Activated T-helper 1 cell treated with anti-CD3 and anti-CD28 coated beads, Interleukin-12 subunit alpha, Interleukin-12 subunit beta, Interleukin-2, Interleukin-4 antibody, amounts not matched to agents 30 ng/mL and 10 ng/mL and 1 ng/mL, durations not matched to agents 14 hours and 24 hours and 36 hours (primary cell): ENCODE results near the gene ZNF367. TPM values are rescaled to one million over a fixed set of nuclear protein-coding genes. Genes with fewer than 3 reads are reported as not detected.
A peak's percentile ranks its signal among the peaks of the same experiment; 100 is the strongest.
"Not testable (repeated sequence)": the region's sequence is repeated elsewhere in the genome, so short reads cannot be mapped to it uniquely, and the experiment has no call there.

Experiments
- DNase-seq: peaks from one replicate; pipeline ENCODE4 v3.0.0; 2021; ENCODE audit warnings: low spot score
- H3K27ac Mint-ChIP-seq: one replicate; pipeline ENCODE4 v1.8.0; 2021; ENCODE audit warnings: mild to moderate bottlenecking, mixed read lengths
- H3K27me3 Mint-ChIP-seq: one replicate; pipeline ENCODE4 v1.8.0; 2022; ENCODE audit warnings: mild to moderate bottlenecking, moderate library complexity, mixed read lengths; ENCODE audit not compliant: insufficient read depth
- H3K36me3 Mint-ChIP-seq: one replicate; pipeline ENCODE4 v1.8.0; 2021; ENCODE audit warnings: low read depth, mixed read lengths
- H3K4me1 Mint-ChIP-seq: one replicate; pipeline ENCODE4 v1.8.0; 2021; ENCODE audit warnings: low read depth, mixed read lengths
- H3K4me3 Mint-ChIP-seq: one replicate; pipeline ENCODE4 v1.8.0; 2021; ENCODE audit warnings: mild to moderate bottlenecking, moderate library complexity, mixed read lengths
- H3K9me3 Mint-ChIP-seq: one replicate; pipeline ENCODE4 v1.8.0; 2021; ENCODE audit warnings: mixed read lengths
- intact Hi-C: fragments of 100-400 bp; cut with micrococcal nuclease; formaldehyde crosslinking; loops from one replicate; pipeline ENCODE4 v1.15.1; 2024
- total RNA-seq: library from RNA; stranded (reverse); gene quantifications from 2 replicates; pipeline ENCODE4 v1.2.3, GENCODE V29; 2022

ZNF367 gene
- total RNA-seq, 1 donor from 2014 or later: 21.8 TPM

DNA sequence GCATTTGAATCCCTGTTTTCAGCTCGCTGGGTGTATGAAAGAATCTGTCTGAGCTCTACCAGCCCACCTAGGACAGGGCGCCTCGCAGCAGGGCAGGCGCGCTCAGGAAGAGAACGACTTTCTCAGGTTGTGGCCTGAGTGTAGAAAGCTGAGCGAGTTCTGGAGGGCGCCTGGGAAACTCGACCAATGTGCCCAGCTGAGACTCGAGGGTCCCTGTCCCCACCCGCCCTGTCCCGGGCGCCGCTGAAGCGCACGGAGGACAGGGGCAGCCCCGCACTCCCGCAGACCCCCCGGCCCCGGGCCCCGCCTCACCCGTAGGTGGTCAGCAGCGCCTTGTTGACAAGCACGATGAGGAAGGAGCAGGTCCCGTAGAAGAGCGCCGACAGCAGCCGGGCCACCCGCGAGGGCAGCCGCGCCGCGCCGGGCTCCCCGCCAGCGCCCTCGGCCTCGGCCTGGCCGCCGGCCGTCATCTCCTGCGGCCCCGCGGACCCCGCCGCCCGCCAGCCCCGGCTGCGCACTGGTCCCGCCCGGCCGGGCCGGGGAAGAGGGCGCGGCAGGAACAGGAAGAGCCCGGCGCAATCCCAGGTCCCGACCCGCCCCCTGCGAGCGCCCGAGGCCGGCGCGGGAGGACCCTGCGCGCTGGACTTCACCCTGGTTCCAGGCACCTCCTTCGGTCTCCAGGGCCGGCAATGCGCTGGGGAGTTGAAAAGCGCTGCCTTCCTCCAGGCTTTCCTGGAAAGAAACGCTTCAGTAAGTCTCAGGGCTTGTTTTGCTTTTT lies 34.8 kb downstream of the ZNF367 start, which contains the start of gene SLC35D2:
SLC35D2 (minus strand) TSS at position 547 of the 778 bp plus-strand sequence; CDS start at position 470, 77 bp downstream.
- H3K4me1 Mint-ChIP-seq: peaks cover 38% of the 10 kb centered on the region
- H3K4me3 Mint-ChIP-seq: peak within 1 kb of the TSS; percentile 80
- H3K9me3 Mint-ChIP-seq: no peaks in the 10 kb centered on the region
- H3K36me3 Mint-ChIP-seq: peaks cover 36% of the 10 kb centered on the region
- H3K27me3 Mint-ChIP-seq: no peaks in the 10 kb centered on the region
- peak within 1 kb of the TSS; percentile 19 for H3K27ac Mint-ChIP-seq
- intact Hi-C loops: loop anchor here (2.0 kb wide), 1 partner anchor 37 kb away; no protein-coding TSS in a partner anchor
- no peak for DNase-seq

DNA sequence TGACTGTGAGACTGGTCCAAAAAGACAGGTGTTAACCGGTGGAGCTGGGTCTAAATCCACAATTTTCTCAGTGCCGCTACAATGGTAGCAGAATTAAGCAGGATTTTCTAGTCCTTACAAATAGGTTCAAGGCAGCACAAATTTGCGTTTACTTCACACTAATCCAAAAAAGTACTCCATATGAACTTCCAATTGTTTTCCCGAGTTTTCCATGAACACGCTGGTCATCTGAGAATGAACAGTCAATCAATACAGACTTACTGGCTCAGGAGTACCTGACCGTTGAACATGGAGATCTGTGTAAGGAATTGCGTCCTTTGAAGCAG lies 35.4 kb downstream of the ZNF367 start:
- intact Hi-C loops: loop anchor here (2.0 kb wide), 1 partner anchor 38 kb away; no protein-coding TSS in a partner anchor
- H3K27ac Mint-ChIP-seq: no peak overlapping the region
- H3K4me3 Mint-ChIP-seq: peak overlapping the region; percentile 80
- H3K36me3 Mint-ChIP-seq: peaks cover 33% of the 10 kb centered on the region
- no peaks in the 10 kb centered on the region for H3K9me3 Mint-ChIP-seq
- H3K27me3 Mint-ChIP-seq: no peaks in the 10 kb centered on the region
- peaks cover 38% of the 10 kb centered on the region for H3K4me1 Mint-ChIP-seq
- no peak for DNase-seq

DNA sequence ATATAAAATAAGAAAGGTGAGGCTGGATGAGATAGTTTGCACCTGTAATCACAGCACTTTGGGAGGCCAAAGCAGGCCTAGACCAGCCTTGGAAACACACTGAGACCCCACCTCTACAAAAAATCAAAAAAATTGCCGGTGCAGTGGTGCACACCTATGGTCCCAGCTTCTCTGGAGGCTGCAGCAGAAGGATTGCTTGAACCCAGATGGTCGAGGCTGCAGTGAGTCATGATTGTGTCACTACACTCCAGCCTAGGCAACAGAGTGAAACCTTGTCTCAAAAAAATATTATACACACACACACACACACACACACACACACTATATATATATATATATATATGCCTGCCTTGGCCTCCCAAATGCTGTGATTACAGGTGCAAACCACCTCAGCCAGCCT lies 36.0 kb downstream of the ZNF367 start:
- DNase-seq: no peak
- H3K4me3 Mint-ChIP-seq: no peak overlapping the region
- peaks cover 38% of the 10 kb centered on the region for H3K4me1 Mint-ChIP-seq
- H3K27me3 Mint-ChIP-seq: no peaks in the 10 kb centered on the region
- intact Hi-C loops: loop anchor here (2.0 kb wide), 1 partner anchor 39 kb away; no protein-coding TSS in a partner anchor
- H3K36me3 Mint-ChIP-seq: peaks cover 28% of the 10 kb centered on the region
- no peak overlapping the region for H3K27ac Mint-ChIP-seq
- no peaks in the 10 kb centered on the region for H3K9me3 Mint-ChIP-seq

DNA sequence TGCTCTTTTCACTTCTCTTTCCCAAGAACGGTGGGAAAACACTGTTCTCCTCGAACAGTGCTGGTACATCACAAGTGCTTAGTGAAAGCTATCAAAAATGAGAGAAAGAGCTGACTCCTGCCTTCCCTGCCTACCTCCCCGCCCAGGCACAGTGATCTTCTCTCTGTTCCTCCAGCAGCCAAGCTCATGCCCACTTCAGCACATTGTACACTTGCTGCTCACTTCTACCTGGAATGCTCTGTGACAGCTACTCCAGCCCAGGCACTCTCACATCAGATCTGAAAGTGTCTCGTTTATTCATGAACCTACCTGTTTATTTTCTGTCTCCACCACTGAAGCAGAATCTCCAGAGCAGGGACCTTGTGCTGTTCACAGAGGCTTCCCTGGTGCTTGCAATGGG lies 36.5 kb downstream of the ZNF367 start:
- Mint-ChIP-seq H3K4me1 (peaks cover 36% of the 10 kb centered on the region), H3K4me3 (no peak overlapping the region), H3K9me3 (no peaks in the 10 kb centered on the region), H3K36me3 (peaks cover 24% of the 10 kb centered on the region), H3K27me3 (no peaks in the 10 kb centered on the region), H3K27ac (no peak overlapping the region)
- DNase-seq: no peak
- intact Hi-C loops: loop anchor here (2.0 kb wide), 1 partner anchor 39 kb away; no protein-coding TSS in a partner anchor

DNA sequence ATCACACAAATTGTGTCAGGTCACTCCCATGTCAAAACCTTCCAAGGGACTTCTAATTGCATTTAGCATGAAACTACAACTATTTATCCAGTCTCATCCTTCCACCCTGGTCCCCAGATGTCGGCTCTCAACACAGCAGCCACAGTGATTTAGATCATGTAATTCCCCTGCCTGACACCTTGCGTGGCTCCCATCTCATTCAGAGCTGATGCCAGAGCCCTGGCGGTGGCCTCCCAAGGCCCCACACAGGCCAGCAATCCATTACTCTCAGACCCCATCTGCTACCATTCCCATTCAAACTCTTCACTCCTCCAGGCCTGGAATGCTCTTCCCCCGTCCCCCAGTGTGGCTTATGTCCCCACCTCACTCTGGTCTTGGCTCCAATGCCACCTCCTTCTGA lies 37.0 kb downstream of the ZNF367 start:
- H3K27ac Mint-ChIP-seq: no peak overlapping the region
- intact Hi-C loops: no loop called here
- DNase-seq: no peak
- H3K4me3 Mint-ChIP-seq: no peak overlapping the region
- no peaks in the 10 kb centered on the region for H3K27me3 Mint-ChIP-seq
- H3K4me1 Mint-ChIP-seq: peaks cover 31% of the 10 kb centered on the region
- no peaks in the 10 kb centered on the region for H3K9me3 Mint-ChIP-seq
- peaks cover 20% of the 10 kb centered on the region for H3K36me3 Mint-ChIP-seq

DNA sequence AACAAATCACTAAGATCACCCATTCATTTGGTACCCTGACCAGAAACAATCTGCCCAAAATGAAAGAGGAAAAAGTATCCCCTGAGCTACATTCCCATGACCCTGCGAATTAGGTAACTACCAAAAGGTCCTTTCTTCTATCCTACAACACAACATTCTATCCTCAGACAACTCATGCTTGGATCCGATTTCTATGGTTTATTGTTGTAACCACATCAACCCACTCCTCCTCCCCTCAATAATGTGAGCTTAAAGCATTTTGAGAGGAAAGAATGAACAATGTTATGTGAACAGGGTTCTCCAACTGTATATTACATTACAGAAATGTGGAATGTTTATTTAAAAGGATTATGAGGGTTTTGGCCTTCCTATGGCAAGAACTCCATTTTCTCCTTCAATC lies 38.7 kb downstream of the ZNF367 start:
- DNase-seq: no peak
- H3K4me1 Mint-ChIP-seq: peaks cover 24% of the 10 kb centered on the region
- H3K36me3 Mint-ChIP-seq: peaks cover 15% of the 10 kb centered on the region
- H3K27me3 Mint-ChIP-seq: no peaks in the 10 kb centered on the region
- no peak overlapping the region for H3K27ac Mint-ChIP-seq
- H3K9me3 Mint-ChIP-seq: no peaks in the 10 kb centered on the region
- intact Hi-C loops: no loop called here
- H3K4me3 Mint-ChIP-seq: no peak overlapping the region

DNA sequence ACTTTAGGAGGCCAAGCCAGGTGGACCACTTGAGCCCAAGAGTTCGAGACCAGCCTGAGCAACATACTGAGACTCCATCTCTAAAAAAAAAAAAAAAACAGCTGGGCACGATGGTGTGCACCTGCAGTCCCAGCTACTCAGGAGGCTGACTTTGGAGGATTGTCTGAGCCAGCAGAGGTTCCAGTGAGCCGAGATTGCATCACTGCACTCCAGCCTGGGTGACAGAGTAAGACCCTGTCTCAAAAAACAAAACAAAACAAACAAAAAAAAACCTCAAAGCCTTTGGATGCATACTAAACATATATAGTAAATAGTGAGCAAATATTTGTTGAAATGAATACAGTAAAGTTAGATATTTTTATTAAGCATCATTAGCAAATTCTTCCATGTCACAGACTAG lies 40.0 kb downstream of the ZNF367 start:
- no peak overlapping the region for H3K4me3 Mint-ChIP-seq
- H3K36me3 Mint-ChIP-seq: peaks cover 15% of the 10 kb centered on the region
- H3K27me3 Mint-ChIP-seq: no peaks in the 10 kb centered on the region
- peaks cover 18% of the 10 kb centered on the region for H3K4me1 Mint-ChIP-seq
- intact Hi-C loops: no loop called here
- DNase-seq: no peak
- H3K27ac Mint-ChIP-seq: no peak overlapping the region
- no peaks in the 10 kb centered on the region for H3K9me3 Mint-ChIP-seq

DNA sequence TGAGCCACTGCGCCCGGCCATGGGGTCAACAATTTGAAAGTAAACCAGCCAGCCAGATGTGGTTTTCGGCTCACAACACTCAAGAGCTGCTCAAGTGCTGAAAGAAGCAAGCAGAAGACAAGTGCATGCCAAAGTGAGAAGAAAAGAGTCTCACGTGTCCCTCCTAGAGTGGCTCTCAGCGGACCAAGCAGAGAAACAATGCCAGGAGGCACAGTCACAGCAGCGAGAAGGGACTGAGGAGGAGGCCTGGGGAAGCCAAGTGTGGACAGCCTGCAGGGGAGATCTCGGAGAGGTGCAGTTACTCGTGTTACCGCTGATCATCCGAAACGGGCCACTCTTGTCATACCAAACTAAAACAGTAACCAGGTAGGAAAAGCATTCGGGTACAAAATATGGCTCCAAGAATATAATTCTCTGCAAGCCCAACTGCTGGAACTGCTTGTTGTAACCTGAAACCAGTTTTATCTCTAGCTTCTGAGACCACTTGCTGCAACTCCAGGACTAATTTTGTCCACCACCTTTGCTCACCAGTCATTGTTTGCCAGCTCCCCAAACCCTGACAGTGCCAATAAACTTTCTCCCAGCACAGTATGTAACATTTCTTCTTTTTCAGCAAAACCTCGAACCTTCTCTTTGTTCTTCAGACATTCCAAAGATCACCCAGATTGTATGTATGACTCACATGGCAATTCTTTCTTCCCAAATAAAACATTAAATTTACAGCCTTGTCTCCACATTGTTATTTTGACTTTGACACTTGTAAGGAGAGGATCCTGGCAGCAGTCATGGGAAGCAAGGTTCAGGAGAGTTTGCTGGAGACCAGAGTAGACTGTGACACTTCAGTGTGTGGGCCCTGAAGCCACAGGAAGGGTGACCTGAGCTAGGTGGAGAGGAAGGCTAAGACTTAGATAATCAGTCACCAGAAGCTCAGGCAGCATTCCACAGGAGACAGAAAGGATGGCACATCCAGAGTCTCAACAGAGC lies 41.0 kb downstream of the ZNF367 start:
- H3K9me3 Mint-ChIP-seq: no peaks in the 10 kb centered on the region
- no peaks in the 10 kb centered on the region for H3K27me3 Mint-ChIP-seq
- no peak overlapping the region for H3K4me3 Mint-ChIP-seq
- H3K4me1 Mint-ChIP-seq: peaks cover 18% of the 10 kb centered on the region
- H3K27ac Mint-ChIP-seq: no peak overlapping the region
- intact Hi-C loops: no loop called here
- DNase-seq: no peak
- peaks cover 12% of the 10 kb centered on the region for H3K36me3 Mint-ChIP-seq

DNA sequence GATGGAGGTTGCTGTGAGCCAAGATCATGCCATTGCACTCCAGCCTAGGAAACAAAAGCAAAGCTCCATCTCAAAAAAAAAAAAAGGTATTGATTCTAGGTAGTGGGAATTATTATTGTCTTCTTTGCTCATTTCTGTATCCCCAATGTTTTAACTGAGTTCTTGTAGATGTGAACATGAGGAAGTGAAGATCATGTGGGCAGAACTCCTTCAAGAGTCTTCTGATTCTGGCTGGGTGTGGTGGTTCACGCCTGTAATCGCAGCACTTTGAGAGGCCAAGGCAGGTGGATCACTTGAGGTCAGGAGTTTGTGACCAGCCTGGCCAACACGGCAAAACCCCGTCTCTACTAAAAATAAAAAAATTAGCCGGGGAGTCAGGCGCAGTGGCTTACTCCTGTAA lies 42.7 kb downstream of the ZNF367 start:
- H3K36me3 Mint-ChIP-seq, H3K27me3 Mint-ChIP-seq, DNase-seq, H3K4me3 Mint-ChIP-seq, H3K27ac Mint-ChIP-seq, intact Hi-C loops, H3K4me1 Mint-ChIP-seq, H3K9me3 Mint-ChIP-seq: not testable (repeated sequence)

DNA sequence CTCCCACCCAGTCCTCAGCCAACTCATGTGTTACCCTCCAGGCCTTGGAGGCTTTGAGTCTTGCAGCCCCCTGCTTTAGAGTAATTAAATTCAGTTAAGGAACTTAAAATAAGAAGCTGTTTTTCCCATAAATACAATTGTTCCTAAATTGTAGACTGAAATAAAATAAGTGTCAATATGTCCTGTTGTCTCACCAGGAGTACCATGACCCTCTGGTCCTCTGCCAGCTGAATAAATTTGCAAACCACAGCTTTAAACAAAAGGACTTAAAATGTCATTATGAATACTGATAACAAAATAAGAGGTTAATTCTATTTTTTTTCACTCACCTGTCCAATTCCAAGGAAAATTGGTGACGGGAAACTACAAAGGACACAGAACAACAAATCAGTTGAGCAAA lies 50.2 kb downstream of the ZNF367 start:
- no peaks in the 10 kb centered on the region for H3K27me3 Mint-ChIP-seq
- H3K36me3 Mint-ChIP-seq: peaks cover 2% of the 10 kb centered on the region
- no peak overlapping the region for H3K27ac Mint-ChIP-seq
- no peak for DNase-seq
- no peaks in the 10 kb centered on the region for H3K9me3 Mint-ChIP-seq
- no peaks in the 10 kb centered on the region for H3K4me1 Mint-ChIP-seq
- intact Hi-C loops: no loop called here
- H3K4me3 Mint-ChIP-seq: no peak overlapping the region

DNA sequence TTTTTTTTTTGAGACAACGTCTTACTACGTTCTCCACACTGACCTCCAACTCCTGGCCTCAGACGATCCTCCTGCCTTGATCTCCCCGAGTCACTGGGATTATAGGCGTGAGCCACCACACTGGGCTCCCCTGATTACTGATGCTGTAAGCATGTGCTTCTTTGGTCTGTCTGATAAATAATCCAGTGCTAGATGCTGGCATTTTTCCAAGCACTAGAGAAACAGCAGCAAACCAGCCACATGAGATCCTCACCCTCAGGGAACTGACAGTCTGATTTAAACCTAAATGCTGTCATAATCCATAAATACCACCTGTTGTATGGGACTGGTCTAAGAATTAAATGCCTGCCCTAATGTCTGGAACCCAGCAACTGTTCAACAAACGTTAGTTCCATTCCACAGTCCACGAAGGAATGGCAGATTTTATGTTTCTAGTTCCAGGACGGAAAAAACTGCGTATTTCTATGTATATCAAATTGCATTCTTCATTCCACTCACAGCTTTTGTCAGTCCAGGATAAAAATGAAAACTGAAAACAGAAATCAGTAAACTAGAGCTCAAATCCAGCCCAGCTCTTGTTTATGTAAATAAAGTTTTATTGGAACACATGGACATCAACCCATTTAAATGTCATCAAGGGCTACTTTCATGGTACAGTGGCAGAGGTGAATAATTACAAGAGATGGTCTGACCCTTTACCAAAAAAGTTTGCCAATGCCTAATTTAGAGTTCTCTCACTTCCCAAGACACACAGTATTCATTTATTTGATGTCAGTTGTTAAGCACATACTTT lies 54.8 kb downstream of the ZNF367 start:
- Mint-ChIP-seq H3K27ac (no peak overlapping the region), H3K4me3 (no peak overlapping the region), H3K4me1 (no peaks in the 10 kb centered on the region), H3K27me3 (no peaks in the 10 kb centered on the region), H3K36me3 (peaks cover 6% of the 10 kb centered on the region), H3K9me3 (no peaks in the 10 kb centered on the region)
- intact Hi-C loops: no loop called here
- DNase-seq: no peak

DNA sequence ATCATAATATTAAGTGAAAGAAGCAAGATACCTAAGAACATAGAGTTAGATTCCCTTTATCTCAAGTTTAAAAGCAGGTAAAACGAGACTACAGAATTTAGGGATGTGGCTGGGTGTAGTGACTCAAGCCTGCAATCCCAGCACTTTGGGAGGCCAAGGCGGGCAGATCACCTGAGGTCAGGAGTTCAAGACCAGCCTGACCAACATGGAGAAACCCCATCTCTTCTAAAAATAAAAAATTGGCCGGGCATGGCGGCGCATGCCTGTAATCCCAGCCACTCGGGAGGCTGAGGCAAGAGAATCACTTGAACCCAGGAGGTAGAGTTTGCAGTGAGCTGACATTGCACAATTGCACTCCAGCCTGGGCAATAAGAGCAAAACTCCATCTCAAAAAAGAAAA lies 56.1 kb downstream of the ZNF367 start:
- intact Hi-C loops, H3K9me3 Mint-ChIP-seq, H3K4me1 Mint-ChIP-seq, DNase-seq, H3K27ac Mint-ChIP-seq, H3K4me3 Mint-ChIP-seq, H3K36me3 Mint-ChIP-seq, H3K27me3 Mint-ChIP-seq: not testable (repeated sequence)
